ENCODE results near the gene MRGPRX3.
"Not testable (repeated sequence)": the region's sequence is repeated elsewhere in the genome, so short reads cannot be mapped to it uniquely, and the experiment has no call there.

The MRGPRX3 gene

GRCh38 chr11:18132341-18132740 is at the start of gene MRGPRX3:
MRGPRX3 (plus strand) TSS chr11:18132571; CDS start chr11:18137203, 4,632 bp downstream.
- no peak for DNase-seq

GRCh38 chr11:18088366-18088765 is 44.0 kb upstream of the MRGPRX3 start:
- no peak for DNase-seq

- no peak for DNase-seq
These were observed 43.4 kb upstream of the MRGPRX3 start for GRCh38 chr11:18088966-18089365.

GRCh38 chr11:18091731-18092130 is 40.6 kb upstream of the MRGPRX3 start:
- DNase-seq: peak in 2 of 51 donors; percentile 3 to 5

- no peak for DNase-seq
These were observed 38.4 kb upstream of the MRGPRX3 start for GRCh38 chr11:18093959-18094358.

GRCh38 chr11:18100926-18101656 is 31.3 kb upstream of the MRGPRX3 start:
- no peak for DNase-seq

- no peak for DNase-seq
These were observed 27.1 kb upstream of the MRGPRX3 start for GRCh38 chr11:18105086-18105801.

GRCh38 chr11:18105802-18106574 is 26.4 kb upstream of the MRGPRX3 start, which contains the start of gene SAAL1:
SAAL1 (minus strand) TSS chr11:18106082; CDS start chr11:18106041, 41 bp downstream.
- peak; percentile 32 to 89 (median 75) for DNase-seq

GRCh38 chr11:18106688-18107087 is 25.7 kb upstream of the MRGPRX3 start:
- DNase-seq: no peak

GRCh38 chr11:18108254-18108653 is 24.1 kb upstream of the MRGPRX3 start:
- no peak for DNase-seq

- DNase-seq: no peak
These were observed 21.4 kb upstream of the MRGPRX3 start for GRCh38 chr11:18111005-18111404.

GRCh38 chr11:18115360-18116127 is 16.8 kb upstream of the MRGPRX3 start:
- DNase-seq: peak in 42 of 51 donors; percentile 1 to 69 (median 24)

GRCh38 chr11:18121331-18121828 is 11.0 kb upstream of the MRGPRX3 start:
- DNase-seq: not testable (repeated sequence)

- not testable (repeated sequence) for DNase-seq
These were observed 1.3 kb upstream of the MRGPRX3 start for GRCh38 chr11:18131115-18131514.

- DNase-seq: no peak
These were observed 2.9 kb downstream of the MRGPRX3 start for GRCh38 chr11:18135308-18135707.

- DNase-seq: no peak
These were observed 4.9 kb downstream of the MRGPRX3 start for GRCh38 chr11:18137186-18137800.

- no peak for DNase-seq
These were observed 7.8 kb downstream of the MRGPRX3 start for GRCh38 chr11:18140145-18140544.

- DNase-seq: no peak
These were observed 11.9 kb downstream of the MRGPRX3 start for GRCh38 chr11:18144243-18144642.

GRCh38 chr11:18145025-18145424 is 12.7 kb downstream of the MRGPRX3 start:
- no peak for DNase-seq

GRCh38 chr11:18145837-18146236 is 13.5 kb downstream of the MRGPRX3 start:
- no peak for DNase-seq

- DNase-seq: no peak
These were observed 19.2 kb downstream of the MRGPRX3 start for GRCh38 chr11:18151581-18151980.
